Tibial nerve (tissue), 4 donors: ENCODE data around the gene SEMA5A. TPM values are rescaled to one million over a fixed set of nuclear protein-coding genes. Genes with fewer than 3 reads are reported as not detected.

ENCODE experiments used
- DNase-seq, 2 donors: peaks; one replicate each; pipeline ENCODE4 v3.0.0-alpha.2; 2019; ENCODE audit warnings: low spot score in 2 of 2
- H3K27ac ChIP-seq, 4 donors: fragments of 200-600 bp; sonication (generic) in 3 of 4; one replicate each; pipeline ENCODE4 v1.5.1; 2017 to 2019; ENCODE audit warnings: mild to moderate bottlenecking in 1 of 4
- H3K27me3 ChIP-seq, 2 donors: fragments of 200-600 bp; sonication (generic) in 1 of 2; one replicate each; pipeline versions ENCODE4 v1.5.1 to v1.6.0; 2017 to 2019
- H3K36me3 ChIP-seq, 3 donors: fragments of 200-600 bp; sonication (generic); one replicate each; pipeline ENCODE4 v1.5.1; 2018 to 2019
- H3K4me1 ChIP-seq, 4 donors: fragments of 200-600 bp; sonication (generic) in 3 of 4; one replicate each; pipeline ENCODE4 v1.5.1; 2017 to 2019
- H3K4me3 ChIP-seq, 4 donors: fragments of 200-600 bp; sonication (generic) in 3 of 4; one replicate each; pipeline ENCODE4 v1.5.1; 2017 to 2019; ENCODE audit warnings: mild to moderate bottlenecking in 1 of 4, moderate library complexity in 1 of 4
- H3K9me3 ChIP-seq, 4 donors: fragments of 200-600 bp; sonication (generic) in 3 of 4; one replicate each; pipeline ENCODE4 v1.5.1; 2017 to 2019
- EP300 ChIP-seq, 2 donors: sonication (generic); formaldehyde crosslinking; IDR thresholded peaks; one replicate each; pipeline ENCODE4 v1.6.1; 2017; ENCODE audit warnings: antibody characterized with exemption in 2 of 2, mild to moderate bottlenecking in 1 of 2
- POLR2A ChIP-seq, 2 donors: fragments of 450-650 bp; IDR thresholded peaks; one replicate each; pipeline ENCODE4 v1.6.1; 2017; ENCODE audit warnings: antibody characterized with exemption in 2 of 2, mild to moderate bottlenecking in 2 of 2, moderate library complexity in 2 of 2
- WGBS, 2 donors: methylation state at CpG; one replicate each; pipeline ENCODE4 v1.1.5; 2018; 5-methylcytosine and 5-hydroxymethylcytosine counted together
- total RNA-seq, 4 donors: library from RNA; depleted of rRNA; stranded (reverse); fragments of >200 nt; gene quantifications; one replicate each; pipeline ENCODE4 v1.1.0, GENCODE V29; 2016
- TF ChIP-seq, protein P1 (sequence below), 5 experiments: fragments of 200-600 bp in 3 of 5; fragments of 450-650 bp in 2 of 5; sonication (generic) in 3 of 5; IDR thresholded peaks; one replicate each; pipeline ENCODE4 v1.5.1; 2016 to 2019; ENCODE audit warnings: antibody characterized with exemption in 5 of 5, mild to moderate bottlenecking in 3 of 5, moderate library complexity in 2 of 5

Gene SEMA5A
- total RNA-seq, 4 donors from 2014 or later = 36.3 to 58.4 (median 52.6) TPM

DNA sequence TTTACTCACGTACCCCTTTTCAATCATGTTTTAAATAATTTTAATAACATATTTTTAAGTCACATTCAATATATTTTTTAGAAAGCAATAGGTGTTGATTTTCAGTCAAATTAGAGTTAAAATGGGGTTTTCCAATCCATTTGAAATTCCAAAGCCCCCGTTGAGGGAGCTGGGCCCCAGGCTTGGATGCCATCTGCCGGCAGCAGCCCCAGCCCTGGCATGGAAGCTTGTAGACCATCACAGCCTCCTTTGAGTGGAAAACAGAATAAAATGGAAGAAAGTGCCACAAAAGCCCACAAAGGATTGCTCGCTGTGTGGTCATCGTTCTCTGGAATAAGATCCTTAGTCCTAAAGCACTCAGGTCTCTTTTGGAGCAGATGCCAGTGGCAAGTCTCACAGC is 81.4 kb downstream of the SEMA5A start:
- WGBS, 2 donors = 61 to 67% methylated on average over 5 of the region's 5 CpGs
- peak overlapping the region in 1 of 4 donors; percentile 62 for H3K27ac ChIP-seq
- peaks cover 0 to 31% (median 14%) of the 10 kb centered on the region in 4 donors for H3K4me1 ChIP-seq
- no peaks in the 10 kb centered on the region for H3K27me3 ChIP-seq
- no peaks in the 10 kb centered on the region for H3K9me3 ChIP-seq
- no peaks in the 10 kb centered on the region for H3K36me3 ChIP-seq
- TF ChIP-seq POLR2A (IDR thresholded peaks at IDR 0.05) = no peak
- no peak for TF ChIP-seq EP300 (IDR thresholded peaks at IDR 0.05)
- TF ChIP-seq, protein P1, sequence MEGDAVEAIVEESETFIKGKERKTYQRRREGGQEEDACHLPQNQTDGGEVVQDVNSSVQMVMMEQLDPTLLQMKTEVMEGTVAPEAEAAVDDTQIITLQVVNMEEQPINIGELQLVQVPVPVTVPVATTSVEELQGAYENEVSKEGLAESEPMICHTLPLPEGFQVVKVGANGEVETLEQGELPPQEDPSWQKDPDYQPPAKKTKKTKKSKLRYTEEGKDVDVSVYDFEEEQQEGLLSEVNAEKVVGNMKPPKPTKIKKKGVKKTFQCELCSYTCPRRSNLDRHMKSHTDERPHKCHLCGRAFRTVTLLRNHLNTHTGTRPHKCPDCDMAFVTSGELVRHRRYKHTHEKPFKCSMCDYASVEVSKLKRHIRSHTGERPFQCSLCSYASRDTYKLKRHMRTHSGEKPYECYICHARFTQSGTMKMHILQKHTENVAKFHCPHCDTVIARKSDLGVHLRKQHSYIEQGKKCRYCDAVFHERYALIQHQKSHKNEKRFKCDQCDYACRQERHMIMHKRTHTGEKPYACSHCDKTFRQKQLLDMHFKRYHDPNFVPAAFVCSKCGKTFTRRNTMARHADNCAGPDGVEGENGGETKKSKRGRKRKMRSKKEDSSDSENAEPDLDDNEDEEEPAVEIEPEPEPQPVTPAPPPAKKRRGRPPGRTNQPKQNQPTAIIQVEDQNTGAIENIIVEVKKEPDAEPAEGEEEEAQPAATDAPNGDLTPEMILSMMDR (IDR thresholded peaks at IDR 0.05) = no peak
- DNase-seq = no peak
- H3K4me3 ChIP-seq = no peak overlapping the region

DNA sequence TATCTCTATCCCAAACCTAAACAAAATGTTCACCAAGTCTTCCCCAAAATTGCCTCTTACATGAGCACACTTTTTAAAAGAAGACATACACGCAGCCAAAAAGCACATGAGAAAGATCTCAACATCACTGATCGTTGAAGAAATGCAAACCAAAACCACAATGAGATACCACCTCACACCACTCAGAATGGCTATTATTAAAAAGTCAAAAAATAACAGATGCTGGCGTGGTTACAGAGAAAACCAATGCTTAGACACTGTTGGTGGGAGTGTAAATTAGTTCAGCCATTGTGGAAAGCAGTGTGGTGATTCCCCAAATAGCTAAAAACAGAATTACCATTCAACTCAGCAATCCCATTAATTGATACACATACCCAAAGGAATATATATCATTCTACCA is 83.8 kb downstream of the SEMA5A start:
- H3K9me3 ChIP-seq = peaks cover 0 to 4% (median 0%) of the 10 kb centered on the region in 4 donors

DNA sequence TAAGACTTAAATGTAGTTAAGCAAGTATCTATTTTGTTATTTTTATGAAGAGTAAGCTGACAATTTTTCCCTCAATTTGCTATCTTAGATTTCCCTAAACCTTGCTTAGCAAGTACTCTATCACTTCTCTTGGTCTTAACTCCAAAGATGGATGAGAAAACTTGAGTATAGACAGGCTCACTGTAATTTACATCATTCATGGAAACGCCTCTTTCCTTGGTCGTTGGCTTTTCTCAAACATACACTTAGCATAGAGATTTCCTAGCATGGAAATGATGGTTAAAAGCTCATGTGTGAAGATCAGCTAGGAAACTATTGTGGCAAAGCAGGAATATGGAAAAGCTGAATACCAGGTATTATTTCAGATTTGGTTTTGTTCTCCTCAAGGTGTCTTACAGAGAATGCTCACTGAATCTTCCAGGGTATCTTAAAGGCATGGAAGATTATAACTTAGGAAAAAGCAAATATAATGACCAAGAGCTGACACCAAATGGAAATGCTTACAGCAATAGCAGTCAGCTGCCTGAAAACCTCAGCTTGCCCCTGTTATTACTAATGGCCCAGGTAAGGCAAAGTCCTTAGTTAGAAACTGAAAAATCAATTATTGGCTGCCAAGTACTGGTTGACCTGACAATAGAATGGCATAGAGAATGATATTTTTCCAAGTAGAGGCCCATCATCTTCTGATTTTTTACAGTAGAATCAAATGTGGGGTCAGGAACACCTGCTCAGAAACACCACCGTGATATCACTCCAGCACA is 84.8 kb downstream of the SEMA5A start:
- no peak for DNase-seq
- no peaks in the 10 kb centered on the region for H3K27me3 ChIP-seq
- WGBS, 2 donors = 89 to 93% methylated on average over 3 of the region's 3 CpGs
- H3K4me3 ChIP-seq = no peak overlapping the region
- TF ChIP-seq, protein P1 (IDR thresholded peaks at IDR 0.05) = no peak
- peaks cover 0 to 21% (median 9%) of the 10 kb centered on the region in 4 donors for H3K4me1 ChIP-seq
- H3K36me3 ChIP-seq = no peaks in the 10 kb centered on the region
- H3K9me3 ChIP-seq = peaks cover 0 to 4% (median 0%) of the 10 kb centered on the region in 4 donors
- no peak overlapping the region for H3K27ac ChIP-seq

More for the DNA sequence above, 83.8 kb downstream of the SEMA5A start:
- no peak for DNase-seq
- no peaks in the 10 kb centered on the region for H3K36me3 ChIP-seq
- peaks cover 0 to 22% (median 7%) of the 10 kb centered on the region in 4 donors for H3K4me1 ChIP-seq
- WGBS, 2 donors = 93 to 96% methylated on average over 3 of the region's 3 CpGs
- TF ChIP-seq POLR2A (IDR thresholded peaks at IDR 0.05) (no peak), EP300 (IDR thresholded peaks at IDR 0.05) (no peak)
- TF ChIP-seq, protein P1 (IDR thresholded peaks at IDR 0.05) = no peak
- H3K27me3 ChIP-seq = no peaks in the 10 kb centered on the region
- H3K27ac ChIP-seq = no peak overlapping the region
- no peak overlapping the region for H3K4me3 ChIP-seq

DNA sequence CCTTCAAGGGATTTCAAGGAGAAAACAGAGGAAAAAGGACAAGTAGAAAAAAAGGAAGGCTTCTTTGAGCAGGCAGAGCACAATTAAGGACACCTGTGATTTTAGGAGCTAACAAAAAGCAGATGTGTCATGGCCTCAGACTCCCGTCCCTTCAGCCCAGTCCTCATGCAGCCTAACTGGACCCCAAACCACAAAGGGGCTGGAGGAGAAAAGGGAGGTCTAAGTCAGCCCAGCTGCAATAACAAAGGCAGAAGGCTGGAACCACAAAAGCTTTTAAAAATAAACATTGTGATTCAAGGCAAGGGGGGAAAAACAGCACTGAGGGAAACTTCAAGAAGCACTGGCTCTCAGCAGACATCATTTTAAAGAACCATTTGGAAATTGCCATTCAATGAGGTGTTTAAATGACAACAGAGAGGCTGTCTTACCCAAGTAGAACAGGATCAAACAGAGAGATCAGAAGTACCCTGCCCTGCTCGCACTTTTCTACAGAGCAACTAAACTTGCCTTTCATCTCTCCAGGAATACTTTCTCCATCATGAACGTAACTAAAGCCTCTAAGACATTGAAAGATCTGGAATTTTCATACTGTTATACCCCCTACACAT is 89.3 kb downstream of the SEMA5A start:
- no peak overlapping the region for H3K4me3 ChIP-seq
- H3K9me3 ChIP-seq = peaks cover 0 to 12% (median 0%) of the 10 kb centered on the region in 4 donors
- H3K4me1 ChIP-seq = peaks cover 0 to 10% (median 5%) of the 10 kb centered on the region in 4 donors
- no peaks in the 10 kb centered on the region for H3K27me3 ChIP-seq
- 46 to 60% methylated on average over 3 of the region's 3 CpGs for WGBS, 2 donors
- DNase-seq = peak in 1 of 2 donors; percentile 33
- TF ChIP-seq EP300 (IDR thresholded peaks at IDR 0.05) = peak in 1 of 2 donors; percentile 24
- TF ChIP-seq, protein P1 (IDR thresholded peaks at IDR 0.05) = no peak
- no peak for TF ChIP-seq POLR2A (IDR thresholded peaks at IDR 0.05)
- peak overlapping the region in 2 of 4 donors; percentile 45 to 68 for H3K27ac ChIP-seq
- H3K36me3 ChIP-seq = no peaks in the 10 kb centered on the region
